Measurements from ENCODE around the gene ADAM12.

Gene ADAM12

GRCh38 chr10:126045861-126046260, 342.4 kb downstream of the ADAM12 start:
- Histone ChIP-seq H3K9ac (ENCODE audit: low read length) (no peak overlapping the region), H3K4me3 (ENCODE audit: low read length) (no peak overlapping the region), H3K4me1 (ENCODE audit: low read length) (peaks cover 28% of the 10 kb centered on the region), H3K79me2 (ENCODE audit: low read length) (no peaks in the 10 kb centered on the region), H3K27ac (ENCODE audit: low read length) (no peak overlapping the region), H3K9me3 (ENCODE audit: insufficient read depth, low read length) (no peaks in the 10 kb centered on the region), H2AFZ (ENCODE audit: low read depth, low read length) (no peak overlapping the region), H4K20me1 (ENCODE audit: insufficient read depth, low read length) (no peaks in the 10 kb centered on the region), H3K4me2 (ENCODE audit: low read length) (no peak overlapping the region), H3K27me3 (ENCODE audit: low read depth, low read length) (no peaks in the 10 kb centered on the region), H3K36me3 (replicated peaks; ENCODE audit: low read depth, low read length) (no peaks in the 10 kb centered on the region)
- TF ChIP-seq EZH2phosphoT487 (IDR thresholded peaks at IDR 0.05; ENCODE audit: low read depth), result no peak
- TF ChIP-seq, protein P1, sequence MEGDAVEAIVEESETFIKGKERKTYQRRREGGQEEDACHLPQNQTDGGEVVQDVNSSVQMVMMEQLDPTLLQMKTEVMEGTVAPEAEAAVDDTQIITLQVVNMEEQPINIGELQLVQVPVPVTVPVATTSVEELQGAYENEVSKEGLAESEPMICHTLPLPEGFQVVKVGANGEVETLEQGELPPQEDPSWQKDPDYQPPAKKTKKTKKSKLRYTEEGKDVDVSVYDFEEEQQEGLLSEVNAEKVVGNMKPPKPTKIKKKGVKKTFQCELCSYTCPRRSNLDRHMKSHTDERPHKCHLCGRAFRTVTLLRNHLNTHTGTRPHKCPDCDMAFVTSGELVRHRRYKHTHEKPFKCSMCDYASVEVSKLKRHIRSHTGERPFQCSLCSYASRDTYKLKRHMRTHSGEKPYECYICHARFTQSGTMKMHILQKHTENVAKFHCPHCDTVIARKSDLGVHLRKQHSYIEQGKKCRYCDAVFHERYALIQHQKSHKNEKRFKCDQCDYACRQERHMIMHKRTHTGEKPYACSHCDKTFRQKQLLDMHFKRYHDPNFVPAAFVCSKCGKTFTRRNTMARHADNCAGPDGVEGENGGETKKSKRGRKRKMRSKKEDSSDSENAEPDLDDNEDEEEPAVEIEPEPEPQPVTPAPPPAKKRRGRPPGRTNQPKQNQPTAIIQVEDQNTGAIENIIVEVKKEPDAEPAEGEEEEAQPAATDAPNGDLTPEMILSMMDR (IDR thresholded peaks at IDR 0.05; ENCODE audit: low read depth, low read length), result no peak

DNA sequence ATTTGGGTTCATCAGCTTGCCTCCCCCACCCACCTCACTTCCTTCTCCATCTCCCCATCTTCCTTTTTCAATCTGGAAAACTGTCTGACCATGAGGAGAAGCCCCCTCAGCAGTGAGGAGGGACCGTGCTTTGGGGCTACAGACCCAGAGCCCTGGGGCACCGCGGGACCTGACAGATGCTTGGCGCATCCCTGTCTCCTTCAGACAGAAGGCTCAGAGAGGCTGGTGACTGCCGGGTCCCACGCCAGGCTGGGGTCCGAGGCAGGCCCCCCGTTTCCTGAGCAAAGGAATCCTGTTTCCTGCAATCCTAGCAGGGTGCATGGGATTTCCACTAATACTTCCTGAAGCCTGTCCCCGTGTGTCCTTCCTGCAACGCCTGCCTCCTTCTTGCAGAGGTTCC, 344.9 kb downstream of the ADAM12 start:
- Histone ChIP-seq H3K79me2 (ENCODE audit: low read length) (no peaks in the 10 kb centered on the region), H2AFZ (ENCODE audit: low read depth, low read length) (peak overlapping the region; percentile 8; the same call in 1 of the 2 replicates), H3K4me2 (ENCODE audit: low read length) (peak overlapping the region; percentile 77), H3K9me3 (ENCODE audit: insufficient read depth, low read length) (no peaks in the 10 kb centered on the region), H3K27me3 (ENCODE audit: low read depth, low read length) (no peaks in the 10 kb centered on the region), H3K27ac (ENCODE audit: low read length) (peak overlapping the region; percentile 100), H3K36me3 (replicated peaks; ENCODE audit: low read depth, low read length) (peaks cover 7% of the 10 kb centered on the region), H3K9ac (ENCODE audit: low read length) (peak overlapping the region; percentile 95; the same call in 1 of the 2 replicates), H3K4me3 (ENCODE audit: low read length) (peak overlapping the region; percentile 70; the same call in 1 of the 2 replicates), H3K4me1 (ENCODE audit: low read length) (peaks cover 52% of the 10 kb centered on the region), H4K20me1 (ENCODE audit: insufficient read depth, low read length) (no peaks in the 10 kb centered on the region)
- TF ChIP-seq, protein P1 (IDR thresholded peaks at IDR 0.05; ENCODE audit: low read depth, low read length), result no peak
- no peak for TF ChIP-seq EZH2phosphoT487 (IDR thresholded peaks at IDR 0.05; ENCODE audit: low read depth)

- Histone ChIP-seq H4K20me1 (ENCODE audit: insufficient read depth, low read length) (no peaks in the 10 kb centered on the region), H3K4me2 (ENCODE audit: low read length) (peak overlapping the region; percentile 77), H2AFZ (ENCODE audit: low read depth, low read length) (peak overlapping the region; percentile 8; the same call in 1 of the 2 replicates), H3K4me1 (ENCODE audit: low read length) (peaks cover 57% of the 10 kb centered on the region), H3K4me3 (ENCODE audit: low read length) (peak overlapping the region; percentile 70), H3K27me3 (ENCODE audit: low read depth, low read length) (no peaks in the 10 kb centered on the region), H3K9ac (ENCODE audit: low read length) (peak overlapping the region; percentile 95), H3K79me2 (ENCODE audit: low read length) (no peaks in the 10 kb centered on the region), H3K9me3 (ENCODE audit: insufficient read depth, low read length) (no peaks in the 10 kb centered on the region), H3K36me3 (replicated peaks; ENCODE audit: low read depth, low read length) (peaks cover 7% of the 10 kb centered on the region), H3K27ac (ENCODE audit: low read length) (peak overlapping the region; percentile 100)
- no peak for TF ChIP-seq EZH2phosphoT487 (IDR thresholded peaks at IDR 0.05; ENCODE audit: low read depth)
- TF ChIP-seq, protein P1 (IDR thresholded peaks at IDR 0.05; ENCODE audit: low read depth, low read length), result no peak
Observed at GRCh38 chr10:126042906-126043305, 345.4 kb downstream of the ADAM12 start.

DNA sequence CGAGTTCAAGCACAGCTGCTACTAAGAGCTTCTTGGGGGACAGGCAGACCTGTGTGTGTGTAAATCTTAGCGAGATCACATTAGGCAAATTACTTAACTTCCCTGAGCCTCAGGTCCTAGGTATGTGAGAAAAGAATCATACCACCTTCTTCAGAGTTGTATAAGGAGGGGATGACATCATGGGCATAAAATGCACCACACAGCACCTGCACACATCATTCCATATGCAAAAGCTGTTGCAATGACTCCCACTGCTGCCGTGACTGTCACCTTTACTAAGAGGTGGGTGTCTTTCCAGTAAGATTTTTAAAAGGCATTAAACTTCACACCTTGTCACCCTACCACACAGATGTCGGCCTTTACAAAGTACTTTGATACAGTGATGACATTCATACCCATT, 345.9 kb downstream of the ADAM12 start:
- TF ChIP-seq EZH2phosphoT487 (IDR thresholded peaks at IDR 0.05; ENCODE audit: low read depth), result no peak
- TF ChIP-seq, protein P1 (IDR thresholded peaks at IDR 0.05; ENCODE audit: low read depth, low read length), result no peak
- Histone ChIP-seq H3K79me2 (ENCODE audit: low read length) (no peaks in the 10 kb centered on the region), H2AFZ (ENCODE audit: low read depth, low read length) (no peak overlapping the region), H3K9ac (ENCODE audit: low read length) (peak overlapping the region; percentile 95), H3K4me2 (ENCODE audit: low read length) (peak overlapping the region; percentile 77), H3K9me3 (ENCODE audit: insufficient read depth, low read length) (no peaks in the 10 kb centered on the region), H3K27ac (ENCODE audit: low read length) (peak overlapping the region; percentile 100), H4K20me1 (ENCODE audit: insufficient read depth, low read length) (no peaks in the 10 kb centered on the region), H3K27me3 (ENCODE audit: low read depth, low read length) (no peaks in the 10 kb centered on the region), H3K4me1 (ENCODE audit: low read length) (peaks cover 62% of the 10 kb centered on the region), H3K4me3 (ENCODE audit: low read length) (peak overlapping the region; percentile 70), H3K36me3 (replicated peaks; ENCODE audit: low read depth, low read length) (peaks cover 7% of the 10 kb centered on the region)

Data from OCI-LY3 (cell line).